HEK293 (cell line): ENCODE data around the gene FUNDC1.

Experiments used
- ZNF350 ChIP-seq: fragments of 450-650 bp; formaldehyde crosslinking; IDR thresholded peaks from 2 replicates; pipeline ENCODE4 v1.5.0; 2017; ENCODE audit warnings: missing biosample characterization, mild to moderate bottlenecking, missing genetic modification characterization
- ZNF785 ChIP-seq: fragments of 450-650 bp; formaldehyde crosslinking; IDR thresholded peaks from 2 replicates; pipeline ENCODE4 v1.5.1; 2016; ENCODE audit warnings: missing biosample characterization, missing genetic modification characterization

- TF ChIP-seq ZNF350 (tag by site-specific recombination) (no peak), ZNF785 (no peak)
These were observed 58.6 kb downstream of the FUNDC1 start for GRCh38 chrX:44483965-44484606.
